OCI-LY1 (cell line): ENCODE data around the gene MICB.

Experiments
- EZH2 ChIP-seq: fragments of 200-600 bp; sonication (generic), shearing (Covaris generic); IDR thresholded peaks from 2 replicates; pipeline ENCODE4 v1.8.0; 2017; ENCODE audit warnings: borderline replicate concordance, mixed run types, mild to moderate bottlenecking, antibody characterized with exemption, low read length, moderate library complexity, mixed read lengths
- TF ChIP-seq, protein P1 (sequence below): fragments of 200-600 bp; sonication (generic), shearing (Covaris generic); IDR thresholded peaks from 2 replicates; pipeline ENCODE4 v1.5.1; 2017; ENCODE audit warnings: mild to moderate bottlenecking, antibody characterized with exemption, low read length, moderate library complexity, mixed read lengths

DNA sequence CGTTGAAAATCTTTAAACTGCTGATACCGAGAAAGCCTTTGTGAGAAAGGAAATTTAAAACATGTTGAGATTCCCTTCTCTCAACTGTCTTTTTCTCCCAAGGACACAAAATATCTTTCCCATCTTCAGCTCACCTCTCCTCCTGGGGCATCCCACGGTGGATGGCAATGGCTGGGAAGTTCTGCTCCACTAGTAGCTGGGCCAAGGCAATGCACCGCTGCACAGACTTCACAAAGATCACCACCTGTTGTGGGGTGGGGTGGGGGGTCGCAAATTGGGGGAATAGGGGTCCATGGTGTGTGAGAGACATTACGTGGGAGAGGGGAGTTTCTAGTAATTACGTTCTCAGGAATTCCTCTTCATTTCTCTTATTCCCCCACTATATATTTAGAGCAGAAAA is 33.2 kb downstream of the MICB start:
- TF ChIP-seq, protein P1, sequence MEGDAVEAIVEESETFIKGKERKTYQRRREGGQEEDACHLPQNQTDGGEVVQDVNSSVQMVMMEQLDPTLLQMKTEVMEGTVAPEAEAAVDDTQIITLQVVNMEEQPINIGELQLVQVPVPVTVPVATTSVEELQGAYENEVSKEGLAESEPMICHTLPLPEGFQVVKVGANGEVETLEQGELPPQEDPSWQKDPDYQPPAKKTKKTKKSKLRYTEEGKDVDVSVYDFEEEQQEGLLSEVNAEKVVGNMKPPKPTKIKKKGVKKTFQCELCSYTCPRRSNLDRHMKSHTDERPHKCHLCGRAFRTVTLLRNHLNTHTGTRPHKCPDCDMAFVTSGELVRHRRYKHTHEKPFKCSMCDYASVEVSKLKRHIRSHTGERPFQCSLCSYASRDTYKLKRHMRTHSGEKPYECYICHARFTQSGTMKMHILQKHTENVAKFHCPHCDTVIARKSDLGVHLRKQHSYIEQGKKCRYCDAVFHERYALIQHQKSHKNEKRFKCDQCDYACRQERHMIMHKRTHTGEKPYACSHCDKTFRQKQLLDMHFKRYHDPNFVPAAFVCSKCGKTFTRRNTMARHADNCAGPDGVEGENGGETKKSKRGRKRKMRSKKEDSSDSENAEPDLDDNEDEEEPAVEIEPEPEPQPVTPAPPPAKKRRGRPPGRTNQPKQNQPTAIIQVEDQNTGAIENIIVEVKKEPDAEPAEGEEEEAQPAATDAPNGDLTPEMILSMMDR: no peak
- TF ChIP-seq EZH2: no peak
